GM12878 (cell line): Measurements from ENCODE around the gene LRTM1. TPM values are rescaled to one million over a fixed set of nuclear protein-coding genes. Genes with fewer than 3 reads are reported as not detected.

ENCODE experiments used
- ATAC-seq: fragments of 200-7000 bp; cut with Tn5 transposase; 3 replicates; pipeline ENCODE4 v1.9.1; 2020; ENCODE audit warnings: mild to moderate bottlenecking, moderate library complexity
- BruUV-seq: library from RNA; stranded (reverse); fragments of 400-500 nt; replicated peaks from 2 replicates; lab custom pipeline; 2021; lab: Mats Ljungman, UMichigan
- CTCF ChIA-PET: fragments of 300-600 bp; sonication (Branson Sonifier 250); formaldehyde crosslinking; extraction: SDS; loops from one replicate; lab custom pipeline; 2021; ENCODE audit warnings: inconsistent platforms; lab: Yijun Ruan, JAX
- POLR2A ChIA-PET: fragments of 350-600 bp; formaldehyde crosslinking; extraction: SDS; loops from one replicate; lab custom pipeline; 2021; ENCODE audit warnings: inconsistent platforms; lab: Charles Lee
- RAD21 ChIA-PET: fragments of 300-600 bp; sonication (Branson Sonifier 250); formaldehyde crosslinking; loops from one replicate; lab custom pipeline; 2023; ENCODE audit warnings: antibody characterized with exemption; ENCODE audit not compliant: unreplicated experiment; lab: Charles Lee
- SMC1A ChIA-PET: fragments of 300-600 bp; sonication (Branson Sonifier 250); formaldehyde crosslinking; loops from one replicate; lab custom pipeline; 2023; ENCODE audit not compliant: unreplicated experiment, uncharacterized antibody; lab: Charles Lee
- DNase-seq: peaks from one replicate; pipeline ENCODE4 v3.0.0-alpha.2; 2011; ENCODE audit warnings: low read depth, low spot score
- FAIRE-seq: peaks from 3 replicates; lab custom pipeline; 2011; peaks lifted over from hg19 to GRCh38; lab: Jason Lieb, UNC
- H2AFZ ChIP-seq: 2 replicates; pipeline ENCODE4 v1.6.0; 2011; ENCODE audit warnings: low read depth, low read length, control low read depth; ENCODE audit not compliant: control insufficient read depth
- H3K27ac ChIP-seq: 2 replicates; pipeline ENCODE4 v1.5.1; 2011; ENCODE audit warnings: control low read depth; ENCODE audit not compliant: control insufficient read depth, insufficient read depth
- H3K27me3 ChIP-seq, 2 experiments: replicated peaks in 1 of 2; 2 replicates each; pipeline versions ENCODE4 v1.6.0 to v1.6.1; 2011; ENCODE audit warnings: low read length in 1 of 2; ENCODE audit not compliant: control insufficient read depth in 2 of 2, insufficient read depth in 2 of 2
- H3K36me3 ChIP-seq, 2 experiments: 2 replicates each; pipeline ENCODE4 v1.5.1; 2011; ENCODE audit warnings: low read length in 1 of 2; ENCODE audit not compliant: control insufficient read depth in 2 of 2, insufficient read depth in 2 of 2
- H3K4me1 ChIP-seq: 2 replicates; pipeline ENCODE4 v1.6.1; 2011; ENCODE audit warnings: mild to moderate bottlenecking, low read length, moderate library complexity, mixed read lengths; ENCODE audit not compliant: control insufficient read depth, insufficient read depth
- H3K4me2 ChIP-seq: 2 replicates; pipeline ENCODE4 v1.6.0; 2011; ENCODE audit warnings: control low read depth; ENCODE audit not compliant: control insufficient read depth, insufficient read depth
- H3K4me3 ChIP-seq: fragments of 200-600 bp; sonication (generic); 2 replicates; pipeline ENCODE4 v1.5.1; 2016
- H3K79me2 ChIP-seq: 2 replicates; pipeline ENCODE4 v1.6.0; 2011; ENCODE audit warnings: low read length; ENCODE audit not compliant: control insufficient read depth, insufficient read depth
- H3K9ac ChIP-seq: 2 replicates; pipeline ENCODE4 v1.8.0; 2011; ENCODE audit warnings: low read length, control low read depth, mixed read lengths; ENCODE audit not compliant: control insufficient read depth, insufficient read depth
- H3K9me3 ChIP-seq: replicated peaks from 3 replicates; pipeline ENCODE4 v1.5.1; 2011; ENCODE audit warnings: mild to moderate bottlenecking, low read length; ENCODE audit not compliant: control insufficient read depth, insufficient read depth
- H4K20me1 ChIP-seq: 2 replicates; pipeline ENCODE4 v1.6.0; 2011; ENCODE audit not compliant: control insufficient read depth, insufficient read depth
- ATF2 ChIP-seq: IDR thresholded peaks from 2 replicates; pipeline ENCODE4 v1.6.1; 2012; ENCODE audit warnings: low read length, inconsistent platforms
- IKZF2 ChIP-seq, 2 experiments: fragments of 450-650 bp; IDR thresholded peaks; 2 replicates each; pipeline ENCODE4 v1.6.1; 2017; ENCODE audit warnings: mild to moderate bottlenecking in 2 of 2, moderate library complexity in 2 of 2
- NBN ChIP-seq: fragments of 450-650 bp; IDR thresholded peaks from 2 replicates; pipeline ENCODE4 v1.6.1; 2016
- NFYA ChIP-seq: IDR thresholded peaks from 2 replicates; pipeline ENCODE4 v1.6.1; 2011; ENCODE audit warnings: low read depth, mild to moderate bottlenecking, low read length, improper control_type of control experiment, borderline replicate concordance
- NR2C1 ChIP-seq: fragments of 450-650 bp; IDR thresholded peaks from 2 replicates; pipeline ENCODE4 v1.6.1; 2017; ENCODE audit warnings: antibody characterized with exemption, mild to moderate bottlenecking, moderate library complexity
- PAX8 ChIP-seq: fragments of 450-650 bp; IDR thresholded peaks from 2 replicates; pipeline ENCODE4 v1.6.1; 2017; ENCODE audit warnings: mild to moderate bottlenecking, moderate library complexity
- PKNOX1 ChIP-seq: fragments of 450-650 bp; IDR thresholded peaks from 2 replicates; pipeline ENCODE4 v1.6.1; 2016; ENCODE audit warnings: mild to moderate bottlenecking
- POLR2A ChIP-seq: IDR thresholded peaks from 2 replicates; pipeline ENCODE4 v1.6.1; 2011; ENCODE audit warnings: low read depth, mild to moderate bottlenecking, low read length
- RCOR1 ChIP-seq: conservative IDR thresholded peaks from 2 replicates; pipeline ENCODE4 v1.6.1; 2012; ENCODE audit warnings: low read depth, low read length, improper control_type of control experiment
- RUNX3 ChIP-seq: IDR thresholded peaks from 2 replicates; pipeline ENCODE4 v1.6.1; 2012; ENCODE audit warnings: low read length, inconsistent platforms
- SREBF2 ChIP-seq: IDR thresholded peaks from 2 replicates; pipeline ENCODE4 v1.6.1; 2012; ENCODE audit warnings: mild to moderate bottlenecking, low read length
- STAT1 ChIP-seq: fragments of 450-650 bp; conservative IDR thresholded peaks from 2 replicates; pipeline ENCODE4 v1.6.1; 2014; ENCODE audit warnings: antibody characterized with exemption, mild to moderate bottlenecking
- YBX1 ChIP-seq: fragments of 450-650 bp; IDR thresholded peaks from 2 replicates; pipeline ENCODE4 v1.6.1; 2016; ENCODE audit warnings: antibody characterized with exemption
- ZZZ3 ChIP-seq: IDR thresholded peaks from 2 replicates; pipeline ENCODE4 v1.6.1; 2011; ENCODE audit warnings: low read depth; ENCODE audit not compliant: control insufficient read depth, insufficient read length
- WGBS: methylation state at CpG from one replicate; pipeline ENCODE4 v1.1.6; 2016; ENCODE audit warnings: low lambda C conversion rate; ENCODE audit not compliant: insufficient replicate concordance, insufficient coverage; ENCODE audit errors: missing lambda C conversion rate; 5-methylcytosine and 5-hydroxymethylcytosine counted together
- in situ Hi-C: fragments of 300-500 bp; cut with MboI; formaldehyde crosslinking; loops from 9 replicates; pipeline ENCODE4 v1.14.3; 2018; ENCODE audit warnings: mixed read lengths
- intact Hi-C: fragments of 100-400 bp; cut with micrococcal nuclease; formaldehyde crosslinking; loops from one replicate; pipeline ENCODE4 v1.14.2; 2022; ENCODE audit not compliant: unreplicated experiment
- polyA plus RNA-seq, 11 experiments: library from polyadenylated mRNA; depleted of rRNA in 4 of 11; unstranded in 6 of 11; stranded (reverse) in 5 of 11; fragments of >200 nt; fragmentation: Nextera tagmentation in 4 of 11; fragmentation: Illumina TruSeq in 1 of 11; extraction: Ambion mirVana in 4 of 11; extraction: Trizol in 1 of 11; gene quantifications; 1 replicate in 1 of 11; 2 replicates in 10 of 11; pipeline versions ENCODE4 v1.2.1 to v1.2.3, GENCODE V29; 2011 to 2016; ENCODE audit warnings: inconsistent platforms in 2 of 11, missing spikeins in 2 of 11, low read depth in 1 of 11
- total RNA-seq, 4 experiments: library from RNA; depleted of rRNA in 3 of 4; stranded (reverse); fragments of >200 nt in 3 of 4; fragmentation: Illumina TruSeq in 1 of 4; extraction: Trizol in 1 of 4; gene quantifications; 2 replicates each; pipeline versions ENCODE4 v1.2.1 to v1.2.3, GENCODE V29; 2013 to 2021
- TF ChIP-seq, protein P1 (sequence below): fragments of 450-650 bp; IDR thresholded peaks from 2 replicates; pipeline ENCODE4 v1.6.1; 2017; ENCODE audit warnings: mild to moderate bottlenecking
- TF ChIP-seq, protein P2 (sequence below): fragments of 450-650 bp; IDR thresholded peaks from 2 replicates; pipeline ENCODE4 v1.6.1; 2017; ENCODE audit warnings: mild to moderate bottlenecking, moderate library complexity

Gene LRTM1
- total and polyA plus RNA-seq, 10 of the 15 experiments (the other 5 are each of a cell fraction or from before 2014, with no cell fraction given) = 0.08 TPM; not detected in 9

- TF ChIP-seq RUNX3 = no peak
- no peak for TF ChIP-seq ATF2
- TF ChIP-seq, all 136 proteins: peak for 0
Observed at GRCh38 chr3:54899273-54899672, 28.6 kb downstream of the LRTM1 start (continued).

DNA sequence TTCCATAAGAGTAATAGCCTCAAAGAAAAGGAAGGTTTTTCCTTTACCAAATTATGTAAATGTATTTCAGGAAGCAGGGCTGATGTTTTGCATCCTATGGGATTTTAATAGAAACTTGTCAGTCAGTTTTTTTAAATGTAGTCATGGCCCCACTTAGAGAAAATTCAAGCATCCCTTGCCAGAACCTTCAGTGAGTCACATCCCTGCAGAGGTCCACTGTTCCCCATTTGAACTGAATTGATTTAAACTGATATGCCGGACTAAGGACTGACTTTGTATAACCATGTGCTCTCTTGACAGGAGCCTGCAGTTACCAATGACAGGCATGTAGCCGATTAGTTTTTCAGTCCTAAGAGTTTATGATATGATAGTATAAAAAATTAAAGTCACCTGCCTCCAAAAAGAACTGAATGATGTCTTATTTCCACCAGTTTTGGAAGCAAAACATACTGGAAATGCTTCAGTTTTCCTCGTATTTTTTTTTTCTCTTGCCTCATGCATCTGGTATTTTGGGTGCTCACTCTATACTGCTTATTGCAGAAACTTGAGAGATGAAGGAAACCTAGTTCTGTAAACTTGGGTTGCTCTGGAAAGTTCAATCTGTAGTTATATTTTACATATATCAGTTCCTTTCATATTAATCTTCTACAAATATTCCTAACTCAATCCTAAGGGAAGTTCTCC lies 30.7 kb downstream of the LRTM1 start:
- no peaks in the 10 kb centered on the region for H4K20me1 ChIP-seq
- CTCF ChIA-PET = no interaction called here
- TF ChIP-seq PKNOX1 (no peak), POLR2A (no peak), PAX8 (no peak), IKZF2 (IDR thresholded peaks at IDR 0.05) (no peak), NFYA (no peak), SREBF2 (no peak), STAT1 (no peak), RCOR1 (no peak), YBX1 (no peak), NR2C1 (no peak), ZZZ3 (no peak), NBN (no peak)
- TF ChIP-seq, protein P1, sequence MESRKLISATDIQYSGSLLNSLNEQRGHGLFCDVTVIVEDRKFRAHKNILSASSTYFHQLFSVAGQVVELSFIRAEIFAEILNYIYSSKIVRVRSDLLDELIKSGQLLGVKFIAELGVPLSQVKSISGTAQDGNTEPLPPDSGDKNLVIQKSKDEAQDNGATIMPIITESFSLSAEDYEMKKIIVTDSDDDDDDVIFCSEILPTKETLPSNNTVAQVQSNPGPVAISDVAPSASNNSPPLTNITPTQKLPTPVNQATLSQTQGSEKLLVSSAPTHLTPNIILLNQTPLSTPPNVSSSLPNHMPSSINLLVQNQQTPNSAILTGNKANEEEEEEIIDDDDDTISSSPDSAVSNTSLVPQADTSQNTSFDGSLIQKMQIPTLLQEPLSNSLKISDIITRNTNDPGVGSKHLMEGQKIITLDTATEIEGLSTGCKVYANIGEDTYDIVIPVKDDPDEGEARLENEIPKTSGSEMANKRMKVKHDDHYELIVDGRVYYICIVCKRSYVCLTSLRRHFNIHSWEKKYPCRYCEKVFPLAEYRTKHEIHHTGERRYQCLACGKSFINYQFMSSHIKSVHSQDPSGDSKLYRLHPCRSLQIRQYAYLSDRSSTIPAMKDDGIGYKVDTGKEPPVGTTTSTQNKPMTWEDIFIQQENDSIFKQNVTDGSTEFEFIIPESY = no peak
- TF ChIP-seq, protein P2, sequence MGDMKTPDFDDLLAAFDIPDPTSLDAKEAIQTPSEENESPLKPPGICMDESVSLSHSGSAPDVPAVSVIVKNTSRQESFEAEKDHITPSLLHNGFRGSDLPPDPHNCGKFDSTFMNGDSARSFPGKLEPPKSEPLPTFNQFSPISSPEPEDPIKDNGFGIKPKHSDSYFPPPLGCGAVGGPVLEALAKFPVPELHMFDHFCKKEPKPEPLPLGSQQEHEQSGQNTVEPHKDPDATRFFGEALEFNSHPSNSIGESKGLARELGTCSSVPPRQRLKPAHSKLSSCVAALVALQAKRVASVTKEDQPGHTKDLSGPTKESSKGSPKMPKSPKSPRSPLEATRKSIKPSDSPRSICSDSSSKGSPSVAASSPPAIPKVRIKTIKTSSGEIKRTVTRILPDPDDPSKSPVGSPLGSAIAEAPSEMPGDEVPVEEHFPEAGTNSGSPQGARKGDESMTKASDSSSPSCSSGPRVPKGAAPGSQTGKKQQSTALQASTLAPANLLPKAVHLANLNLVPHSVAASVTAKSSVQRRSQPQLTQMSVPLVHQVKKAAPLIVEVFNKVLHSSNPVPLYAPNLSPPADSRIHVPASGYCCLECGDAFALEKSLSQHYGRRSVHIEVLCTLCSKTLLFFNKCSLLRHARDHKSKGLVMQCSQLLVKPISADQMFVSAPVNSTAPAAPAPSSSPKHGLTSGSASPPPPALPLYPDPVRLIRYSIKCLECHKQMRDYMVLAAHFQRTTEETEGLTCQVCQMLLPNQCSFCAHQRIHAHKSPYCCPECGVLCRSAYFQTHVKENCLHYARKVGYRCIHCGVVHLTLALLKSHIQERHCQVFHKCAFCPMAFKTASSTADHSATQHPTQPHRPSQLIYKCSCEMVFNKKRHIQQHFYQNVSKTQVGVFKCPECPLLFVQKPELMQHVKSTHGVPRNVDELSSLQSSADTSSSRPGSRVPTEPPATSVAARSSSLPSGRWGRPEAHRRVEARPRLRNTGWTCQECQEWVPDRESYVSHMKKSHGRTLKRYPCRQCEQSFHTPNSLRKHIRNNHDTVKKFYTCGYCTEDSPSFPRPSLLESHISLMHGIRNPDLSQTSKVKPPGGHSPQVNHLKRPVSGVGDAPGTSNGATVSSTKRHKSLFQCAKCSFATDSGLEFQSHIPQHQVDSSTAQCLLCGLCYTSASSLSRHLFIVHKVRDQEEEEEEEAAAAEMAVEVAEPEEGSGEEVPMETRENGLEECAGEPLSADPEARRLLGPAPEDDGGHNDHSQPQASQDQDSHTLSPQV = no peak
- intact Hi-C loops (no loop called here), in situ Hi-C loops (no loop called here)
- no peak for DNase-seq
- POLR2A ChIA-PET = no interaction called here
- FAIRE-seq = no peak
- no peak overlapping the region for H3K4me2 ChIP-seq
- H3K27ac ChIP-seq = no peak overlapping the region
- no peak overlapping the region for H3K9ac ChIP-seq
- RAD21 ChIA-PET = no interaction called here
- H3K4me1 ChIP-seq = no peaks in the 10 kb centered on the region
- no peak for ATAC-seq
- no peak overlapping the region for H2AFZ ChIP-seq
- no peaks in the 10 kb centered on the region for H3K36me3 ChIP-seq
- WGBS = 13% methylated on average over 3 of the region's 3 CpGs
- H3K4me3 ChIP-seq = no peak overlapping the region
- no peaks in the 10 kb centered on the region for H3K9me3 ChIP-seq
- SMC1A ChIA-PET = no interaction called here
- H3K27me3 ChIP-seq = no peaks in the 10 kb centered on the region
- BruUV-seq = no TSS peak
- H3K79me2 ChIP-seq = no peaks in the 10 kb centered on the region
